ENCODE results near the gene CCP110. TPM values are rescaled to one million over a fixed set of nuclear protein-coding genes. Genes with fewer than 3 reads are reported as not detected.
A peak's percentile ranks its signal among the peaks of the same experiment; 100 is the strongest.

Gene CCP110
- total and polyA plus RNA-seq, 4 donors: 4.4 to 26.2 (median 12.9) TPM

- no peaks in the 10 kb centered on the region for H3K9me3 ChIP-seq (ENCODE audit: control insufficient read depth, low read length)
Observed at GRCh38 chr16:19485611-19486010, 38.1 kb upstream of the CCP110 start.

DNA sequence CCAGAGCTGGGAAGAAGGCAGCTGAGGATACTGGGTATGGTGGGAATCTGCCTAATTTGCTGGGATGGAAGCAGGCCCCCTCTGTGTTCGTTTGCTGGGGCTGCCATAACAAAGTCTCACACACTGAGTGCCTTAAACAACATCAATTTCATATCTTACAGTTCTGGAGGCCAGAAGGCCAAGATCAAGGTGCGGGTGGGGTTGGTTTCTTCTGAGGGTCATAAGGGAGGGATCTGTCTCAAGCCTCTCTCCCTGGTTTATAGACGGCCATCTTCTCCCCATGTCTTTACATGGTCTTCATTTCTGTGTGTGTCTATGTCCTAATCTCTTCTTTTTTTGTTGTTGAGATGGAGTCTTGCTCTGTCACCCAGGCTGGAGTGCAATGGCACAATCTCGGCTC, 37.7 kb upstream of the CCP110 start:
- 77 to 86% methylated on average over 4 of the region's 4 CpGs for WGBS, 2 donors
- no peak overlapping the region for H3K4me3 ChIP-seq (ENCODE audit: low read length in 2 of 2)
- H3K27me3 ChIP-seq (ENCODE audit: control insufficient read depth in 1 of 2, insufficient read depth in 2 of 2, low read length in 1 of 2): no peaks in the 10 kb centered on the region
- H3K36me3 ChIP-seq (ENCODE audit: control insufficient read depth in 1 of 2, insufficient read depth in 2 of 2, low read length in 1 of 2): no peaks in the 10 kb centered on the region
- no peaks in the 10 kb centered on the region for H3K4me1 ChIP-seq (ENCODE audit: control insufficient read depth in 1 of 2, insufficient read depth in 2 of 2, low read length in 2 of 2)
- intact Hi-C loops (cut with DNase I): no loop called here
- no peak overlapping the region for H3K27ac ChIP-seq (ENCODE audit: low read depth in 1 of 2, low read length in 2 of 2)
- no peaks in the 10 kb centered on the region for H3K9me3 ChIP-seq (ENCODE audit: control insufficient read depth, low read length)
- ATAC-seq (ENCODE audit: low FRiP score): no peak
- no peak for DNase-seq

More at GRCh38 chr16:19485611-19486010, 38.1 kb upstream of the CCP110 start:
- ATAC-seq (ENCODE audit: low FRiP score) (no peak), DNase-seq (no peak)
- Histone ChIP-seq H3K4me3 (ENCODE audit: low read length in 2 of 2) (no peak overlapping the region), H3K27me3 (ENCODE audit: control insufficient read depth in 1 of 2, insufficient read depth in 2 of 2, low read length in 1 of 2) (no peaks in the 10 kb centered on the region), H3K27ac (ENCODE audit: low read depth in 1 of 2, low read length in 2 of 2) (no peak overlapping the region), H3K36me3 (ENCODE audit: control insufficient read depth in 1 of 2, insufficient read depth in 2 of 2, low read length in 1 of 2) (no peaks in the 10 kb centered on the region), H3K4me1 (ENCODE audit: control insufficient read depth in 1 of 2, insufficient read depth in 2 of 2, low read length in 2 of 2) (no peaks in the 10 kb centered on the region)
- whole genome bisulfite sequencing, 2 donors: 83 to 85% methylated on average over 5 of the region's 5 CpGs
- intact Hi-C loops (cut with DNase I): no loop called here

DNA sequence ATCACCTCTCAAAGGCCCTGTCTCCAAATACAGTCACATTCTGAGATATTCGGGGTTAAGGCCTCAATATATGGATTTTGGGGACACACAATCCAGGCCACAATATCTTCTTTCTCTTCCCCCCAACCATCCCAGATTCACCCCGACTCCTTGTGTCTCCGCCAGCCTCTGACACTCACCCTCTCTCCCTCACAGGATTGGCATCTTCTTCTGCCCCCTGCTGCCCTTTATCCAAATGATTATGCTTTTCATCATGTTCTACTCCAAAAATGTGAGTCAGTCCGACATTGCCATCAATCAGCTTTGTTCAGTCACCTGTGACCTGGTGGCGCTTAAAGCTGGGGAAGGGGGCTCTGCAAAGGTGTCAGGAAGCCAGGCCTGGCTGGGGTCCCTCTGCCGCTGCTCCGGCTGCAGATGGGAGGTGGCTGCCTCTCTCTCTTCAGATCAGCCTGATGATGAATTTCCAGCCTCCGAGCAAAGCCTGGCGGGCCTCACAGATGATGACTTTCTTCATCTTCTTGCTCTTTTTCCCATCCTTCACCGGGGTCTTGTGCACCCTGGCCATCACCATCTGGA, 36.9 kb upstream of the CCP110 start:
- Histone ChIP-seq H3K27me3 (ENCODE audit: control insufficient read depth in 1 of 2, insufficient read depth in 2 of 2, low read length in 1 of 2) (no peaks in the 10 kb centered on the region), H3K9me3 (ENCODE audit: control insufficient read depth, low read length) (no peaks in the 10 kb centered on the region), H3K4me3 (ENCODE audit: low read length in 2 of 2) (no peak overlapping the region), H3K27ac (ENCODE audit: low read depth in 1 of 2, low read length in 2 of 2) (no peak overlapping the region), H3K36me3 (ENCODE audit: control insufficient read depth in 1 of 2, insufficient read depth in 2 of 2, low read length in 1 of 2) (no peaks in the 10 kb centered on the region), H3K4me1 (ENCODE audit: control insufficient read depth in 1 of 2, insufficient read depth in 2 of 2, low read length in 2 of 2) (no peaks in the 10 kb centered on the region)
- intact Hi-C loops (cut with DNase I): no loop called here
- ATAC-seq (ENCODE audit: low FRiP score): no peak
- DNase-seq: no peak
- 84% methylated on average over 10 of the region's 10 CpGs for WGBS, 2 donors

DNA sequence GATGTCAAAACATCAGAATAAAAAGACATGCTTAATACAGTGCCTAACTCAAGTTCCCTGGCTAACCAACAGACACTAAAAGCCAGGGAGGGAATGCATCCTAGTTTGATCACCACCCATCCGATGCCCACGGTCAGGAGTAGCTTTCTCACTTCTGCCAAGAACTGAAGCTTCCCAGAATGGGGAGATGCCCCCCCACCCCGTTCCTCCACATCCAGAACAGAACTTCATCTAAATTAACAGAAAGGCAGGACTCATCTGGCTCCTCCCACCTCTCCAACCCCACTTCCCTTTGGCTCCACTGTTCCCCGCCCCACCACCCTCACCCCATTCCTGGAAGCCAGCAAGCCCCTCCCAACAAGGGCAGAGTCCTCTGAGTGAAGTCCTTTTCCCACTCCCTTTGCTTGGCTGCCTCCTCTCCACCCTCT, 35.5 kb upstream of the CCP110 start:
- DNase-seq: peak in 1 of 2 donors; percentile 46
- no peaks in the 10 kb centered on the region for H3K4me1 ChIP-seq (ENCODE audit: control insufficient read depth in 1 of 2, insufficient read depth in 2 of 2, low read length in 2 of 2)
- no peaks in the 10 kb centered on the region for H3K27me3 ChIP-seq (ENCODE audit: control insufficient read depth in 1 of 2, insufficient read depth in 2 of 2, low read length in 1 of 2)
- no peak overlapping the region for H3K4me3 ChIP-seq (ENCODE audit: low read length in 2 of 2)
- WGBS, 2 donors: 47 to 51% methylated on average over 4 of the region's 4 CpGs
- ATAC-seq (ENCODE audit: low FRiP score): no peak
- intact Hi-C loops (cut with DNase I): no loop called here
- no peaks in the 10 kb centered on the region for H3K9me3 ChIP-seq (ENCODE audit: control insufficient read depth, low read length)
- H3K36me3 ChIP-seq (ENCODE audit: control insufficient read depth in 1 of 2, insufficient read depth in 2 of 2, low read length in 1 of 2): no peaks in the 10 kb centered on the region
- no peak overlapping the region for H3K27ac ChIP-seq (ENCODE audit: low read depth in 1 of 2, low read length in 2 of 2)

GRCh38 chr16:19490619-19491018, 33.1 kb upstream of the CCP110 start:
- no peak overlapping the region for H3K4me3 ChIP-seq (ENCODE audit: low read length in 2 of 2)
- 84 to 88% methylated on average over 1 of the region's 1 CpG for WGBS, 2 donors
- H3K27me3 ChIP-seq (ENCODE audit: control insufficient read depth in 1 of 2, insufficient read depth in 2 of 2, low read length in 1 of 2): no peaks in the 10 kb centered on the region
- ATAC-seq (ENCODE audit: low FRiP score) (no peak), DNase-seq (no peak)
- no peaks in the 10 kb centered on the region for H3K4me1 ChIP-seq (ENCODE audit: control insufficient read depth in 1 of 2, insufficient read depth in 2 of 2, low read length in 2 of 2)
- no peaks in the 10 kb centered on the region for H3K9me3 ChIP-seq (ENCODE audit: control insufficient read depth, low read length)
- intact Hi-C loops (cut with DNase I): no loop called here
- H3K36me3 ChIP-seq (ENCODE audit: control insufficient read depth in 1 of 2, insufficient read depth in 2 of 2, low read length in 1 of 2): no peaks in the 10 kb centered on the region
- H3K27ac ChIP-seq (ENCODE audit: low read depth in 1 of 2, low read length in 2 of 2): no peak overlapping the region

DNA sequence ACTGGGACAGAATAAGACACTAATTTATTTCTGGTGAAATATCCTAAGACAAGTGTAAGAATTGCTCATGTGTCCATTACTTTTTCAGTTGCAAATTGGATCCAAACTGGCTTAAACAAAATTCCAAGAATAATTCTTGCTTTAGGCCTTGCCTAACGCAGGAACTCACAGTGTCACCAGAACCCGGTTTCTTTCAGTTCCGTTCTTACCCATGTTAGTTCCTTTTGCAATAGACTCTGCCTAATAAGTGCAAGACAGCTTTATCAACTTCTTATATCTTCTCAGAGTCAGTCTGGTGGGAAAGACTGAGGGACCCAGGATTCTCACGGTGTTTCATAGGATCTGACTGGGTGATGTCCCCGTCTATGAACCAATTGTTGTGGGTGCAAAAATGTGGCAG, 26.6 kb upstream of the CCP110 start:
- ATAC-seq (ENCODE audit: low FRiP score): no peak
- no peaks in the 10 kb centered on the region for H3K9me3 ChIP-seq (ENCODE audit: control insufficient read depth, low read length)
- H3K4me1 ChIP-seq (ENCODE audit: control insufficient read depth in 1 of 2, insufficient read depth in 2 of 2, low read length in 2 of 2): no peaks in the 10 kb centered on the region
- no peaks in the 10 kb centered on the region for H3K27me3 ChIP-seq (ENCODE audit: control insufficient read depth in 1 of 2, insufficient read depth in 2 of 2, low read length in 1 of 2)
- intact Hi-C loops (cut with DNase I): no loop called here
- DNase-seq: no peak
- no peak overlapping the region for H3K4me3 ChIP-seq (ENCODE audit: low read length in 2 of 2)
- peaks cover 3 to 4% of the 10 kb centered on the region in 2 donors for H3K36me3 ChIP-seq (ENCODE audit: control insufficient read depth in 1 of 2, insufficient read depth in 2 of 2, low read length in 1 of 2)
- H3K27ac ChIP-seq (ENCODE audit: low read depth in 1 of 2, low read length in 2 of 2): no peak overlapping the region
- WGBS, 2 donors: 82 to 83% methylated on average over 5 of the region's 5 CpGs

- H3K27ac ChIP-seq (ENCODE audit: low read depth in 1 of 2, low read length in 2 of 2): no peak overlapping the region
- peaks cover 8 to 13% of the 10 kb centered on the region in 2 donors for H3K36me3 ChIP-seq (ENCODE audit: control insufficient read depth in 1 of 2, insufficient read depth in 2 of 2, low read length in 1 of 2)
- no peaks in the 10 kb centered on the region for H3K27me3 ChIP-seq (ENCODE audit: control insufficient read depth in 1 of 2, insufficient read depth in 2 of 2, low read length in 1 of 2)
- WGBS, 2 donors: 66 to 72% methylated on average over 5 of the region's 5 CpGs
- intact Hi-C loops (cut with DNase I): loop anchor here in 1 of 2 donors (2.0 kb wide), 1 partner anchor 412 kb away; no protein-coding TSS in a partner anchor
- H3K4me1 ChIP-seq (ENCODE audit: control insufficient read depth in 1 of 2, insufficient read depth in 2 of 2, low read length in 2 of 2): no peaks in the 10 kb centered on the region
- ATAC-seq (ENCODE audit: low FRiP score) (no peak), DNase-seq (no peak)
- no peak overlapping the region for H3K4me3 ChIP-seq (ENCODE audit: low read length in 2 of 2)
- no peaks in the 10 kb centered on the region for H3K9me3 ChIP-seq (ENCODE audit: control insufficient read depth, low read length)
Observed at GRCh38 chr16:19499006-19499405, 24.7 kb upstream of the CCP110 start.

DNA sequence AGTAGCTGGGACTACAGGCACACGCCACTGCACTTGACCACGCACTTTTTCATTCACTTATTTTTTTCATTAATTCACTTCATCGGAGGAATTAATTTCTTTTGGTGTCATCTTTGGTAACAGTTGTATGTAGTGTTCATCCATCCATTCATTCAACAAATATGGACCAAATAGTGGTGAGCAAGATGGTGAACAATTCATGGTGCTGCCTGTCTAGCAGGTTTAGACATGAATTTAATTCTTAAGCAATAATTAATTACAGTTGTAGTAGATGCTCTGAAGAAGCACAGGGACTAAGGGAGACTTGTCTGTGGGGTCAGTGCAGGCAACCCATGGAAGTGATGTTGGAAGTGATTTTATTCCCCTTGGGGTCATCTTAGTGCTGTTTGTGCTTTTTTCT, 24.3 kb upstream of the CCP110 start:
- Histone ChIP-seq H3K9me3 (ENCODE audit: control insufficient read depth, low read length) (no peaks in the 10 kb centered on the region), H3K4me3 (ENCODE audit: low read length in 2 of 2) (no peak overlapping the region), H3K4me1 (ENCODE audit: control insufficient read depth in 1 of 2, insufficient read depth in 2 of 2, low read length in 2 of 2) (no peaks in the 10 kb centered on the region), H3K27me3 (ENCODE audit: control insufficient read depth in 1 of 2, insufficient read depth in 2 of 2, low read length in 1 of 2) (no peaks in the 10 kb centered on the region), H3K36me3 (ENCODE audit: control insufficient read depth in 1 of 2, insufficient read depth in 2 of 2, low read length in 1 of 2) (peaks cover 8 to 13% of the 10 kb centered on the region in 2 donors), H3K27ac (ENCODE audit: low read depth in 1 of 2, low read length in 2 of 2) (no peak overlapping the region)
- DNase-seq (no peak), ATAC-seq (ENCODE audit: low FRiP score) (no peak)
- intact Hi-C loops (cut with DNase I): loop anchor here in 1 of 2 donors (2.0 kb wide), 1 partner anchor 413 kb away; no protein-coding TSS in a partner anchor
- WGBS, 2 donors: 56 to 60% methylated on average over 3 of the region's 3 CpGs

- peaks cover 9 to 13% of the 10 kb centered on the region in 2 donors for H3K36me3 ChIP-seq (ENCODE audit: control insufficient read depth in 1 of 2, insufficient read depth in 2 of 2, low read length in 1 of 2)
- 91 to 93% methylated on average over 3 of the region's 3 CpGs for WGBS, 2 donors
- ATAC-seq (ENCODE audit: low FRiP score) (peak; percentile 76), DNase-seq (peak; percentile 76 to 80)
- intact Hi-C loops (cut with DNase I): loop anchor here in 1 of 2 donors (5.0 kb wide), 1 partner anchor 415 kb away; no protein-coding TSS in a partner anchor
- no peak overlapping the region for H3K27ac ChIP-seq (ENCODE audit: low read depth in 1 of 2, low read length in 2 of 2)
- H3K4me3 ChIP-seq (ENCODE audit: low read length in 2 of 2): no peak overlapping the region
- no peaks in the 10 kb centered on the region for H3K9me3 ChIP-seq (ENCODE audit: control insufficient read depth, low read length)
- no peaks in the 10 kb centered on the region for H3K4me1 ChIP-seq (ENCODE audit: control insufficient read depth in 1 of 2, insufficient read depth in 2 of 2, low read length in 2 of 2)
- H3K27me3 ChIP-seq (ENCODE audit: control insufficient read depth in 1 of 2, insufficient read depth in 2 of 2, low read length in 1 of 2): no peaks in the 10 kb centered on the region
Observed at GRCh38 chr16:19502395-19503131, 21.2 kb upstream of the CCP110 start.

Measured in aorta (tissue), 5 donors.